GM23338 (cell line): ENCODE measurements around the gene IGLL5. TPM values are rescaled to one million over a fixed set of nuclear protein-coding genes. Genes with fewer than 3 reads are reported as not detected.

Source experiments
- ATAC-seq: fragments of 200-7000 bp; cut with Tn5 transposase; 3 replicates; pipeline ENCODE4 v1.9.1; 2020
- DNase-seq: peaks from one replicate; pipeline ENCODE4 v3.0.0-alpha.2; 2015; ENCODE audit warnings: low spot score
- H2AFZ ChIP-seq: fragments of 200-600 bp; sonication (generic); 2 replicates; pipeline ENCODE4 v1.8.0; 2016; ENCODE audit warnings: antibody characterized with exemption, mild to moderate bottlenecking, moderate library complexity
- H3F3A ChIP-seq: fragments of 200-600 bp; sonication (generic); replicated peaks from 2 replicates; pipeline ENCODE4 v1.8.0; 2017; ENCODE audit warnings: antibody characterized with exemption, mixed run types, low read depth
- H3K27ac ChIP-seq: fragments of 200-600 bp; sonication (generic); 2 replicates; pipeline ENCODE4 v1.6.1; 2016; ENCODE audit warnings: low read depth
- H3K27me3 ChIP-seq: fragments of 200-600 bp; sonication (generic); 2 replicates; pipeline ENCODE4 v1.8.0; 2016; ENCODE audit warnings: mild to moderate bottlenecking, mixed run types, moderate library complexity; ENCODE audit not compliant: insufficient read depth
- H3K36me3 ChIP-seq: fragments of 200-600 bp; sonication (generic); 2 replicates; pipeline ENCODE4 v1.8.0; 2016; ENCODE audit warnings: mild to moderate bottlenecking; ENCODE audit not compliant: insufficient read depth
- H3K4me1 ChIP-seq: fragments of 200-600 bp; sonication (generic); 2 replicates; pipeline ENCODE4 v1.8.0; 2016; ENCODE audit warnings: mild to moderate bottlenecking, moderate library complexity; ENCODE audit not compliant: insufficient read depth
- H3K4me2 ChIP-seq: fragments of 200-600 bp; sonication (generic); 2 replicates; pipeline ENCODE4 v1.7.1; 2017; ENCODE audit warnings: mixed run types
- H3K4me3 ChIP-seq: fragments of 200-600 bp; sonication (generic); 2 replicates; pipeline ENCODE4 v1.6.1; 2016; ENCODE audit warnings: mixed run types
- H3K79me2 ChIP-seq: fragments of 200-600 bp; sonication (generic); replicated peaks from 2 replicates; pipeline ENCODE4 v1.8.0; 2017; ENCODE audit warnings: mild to moderate bottlenecking; ENCODE audit not compliant: insufficient read depth
- H3K9me2 ChIP-seq: fragments of 200-600 bp; sonication (generic); 2 replicates; pipeline ENCODE4 v1.8.0; 2017; ENCODE audit not compliant: insufficient read depth
- H4K20me1 ChIP-seq: fragments of 200-600 bp; sonication (generic); replicated peaks from 2 replicates; pipeline ENCODE4 v1.8.0; 2017; ENCODE audit warnings: mild to moderate bottlenecking; ENCODE audit not compliant: insufficient read depth
- H3K27ac Mint-ChIP-seq: 2 replicates; pipeline ENCODE4 v1.8.0; 2020; ENCODE audit warnings: inconsistent platforms, mild to moderate bottlenecking, moderate library complexity, mixed read lengths
- H3K27me3 Mint-ChIP-seq: 3 replicates; pipeline ENCODE4 v1.8.0; 2022; ENCODE audit warnings: low read depth, mild to moderate bottlenecking, moderate library complexity, mixed read lengths, inconsistent platforms; ENCODE audit not compliant: insufficient read depth, poor library complexity
- H3K36me3 Mint-ChIP-seq: 3 replicates; pipeline ENCODE4 v1.8.0; 2021; ENCODE audit warnings: low read depth, mild to moderate bottlenecking, inconsistent platforms, moderate library complexity, mixed read lengths
- H3K4me1 Mint-ChIP-seq: 3 replicates; pipeline ENCODE4 v1.8.0; 2020; ENCODE audit warnings: mild to moderate bottlenecking, inconsistent platforms, mixed read lengths
- H3K4me3 Mint-ChIP-seq: 3 replicates; pipeline ENCODE4 v1.8.0; 2021; ENCODE audit warnings: moderate library complexity, mild to moderate bottlenecking, inconsistent platforms, mixed read lengths
- H3K9me3 Mint-ChIP-seq: 3 replicates; pipeline ENCODE4 v1.8.0; 2020; ENCODE audit warnings: moderate library complexity, mild to moderate bottlenecking, inconsistent platforms, mixed read lengths
- STAT1 ChIP-seq: IDR thresholded peaks from one replicate; pipeline ENCODE4 v1.6.1; 2016; ENCODE audit warnings: antibody characterized with exemption; ENCODE audit not compliant: unreplicated experiment
- polyA plus RNA-seq: library from polyadenylated mRNA; unstranded; fragments of >200 nt; fragmentation: Nextera tagmentation; extraction: Ambion mirVana; gene quantifications from 2 replicates; pipeline ENCODE4 v1.2.1, GENCODE V29; 2016
- total RNA-seq: library from RNA; depleted of rRNA; stranded (reverse); fragments of >200 nt; shearing (Covaris generic); gene quantifications from 2 replicates; pipeline ENCODE4 v1.2.3, GENCODE V29; 2014
- TF ChIP-seq, protein P1 (sequence below): fragments of 250-450 bp; sonication (Bioruptor Pico); IDR thresholded peaks from 2 replicates; pipeline ENCODE4 v1.5.0; 2020; ENCODE audit warnings: mild to moderate bottlenecking, moderate library complexity
- TF ChIP-seq, protein P2 (sequence below): IDR thresholded peaks from one replicate; pipeline ENCODE4 v1.6.1; 2018; ENCODE audit warnings: antibody characterized with exemption; ENCODE audit not compliant: unreplicated experiment

Gene IGLL5
- total and polyA plus RNA-seq, 2 experiments from 2014 or later: not detected

DNA sequence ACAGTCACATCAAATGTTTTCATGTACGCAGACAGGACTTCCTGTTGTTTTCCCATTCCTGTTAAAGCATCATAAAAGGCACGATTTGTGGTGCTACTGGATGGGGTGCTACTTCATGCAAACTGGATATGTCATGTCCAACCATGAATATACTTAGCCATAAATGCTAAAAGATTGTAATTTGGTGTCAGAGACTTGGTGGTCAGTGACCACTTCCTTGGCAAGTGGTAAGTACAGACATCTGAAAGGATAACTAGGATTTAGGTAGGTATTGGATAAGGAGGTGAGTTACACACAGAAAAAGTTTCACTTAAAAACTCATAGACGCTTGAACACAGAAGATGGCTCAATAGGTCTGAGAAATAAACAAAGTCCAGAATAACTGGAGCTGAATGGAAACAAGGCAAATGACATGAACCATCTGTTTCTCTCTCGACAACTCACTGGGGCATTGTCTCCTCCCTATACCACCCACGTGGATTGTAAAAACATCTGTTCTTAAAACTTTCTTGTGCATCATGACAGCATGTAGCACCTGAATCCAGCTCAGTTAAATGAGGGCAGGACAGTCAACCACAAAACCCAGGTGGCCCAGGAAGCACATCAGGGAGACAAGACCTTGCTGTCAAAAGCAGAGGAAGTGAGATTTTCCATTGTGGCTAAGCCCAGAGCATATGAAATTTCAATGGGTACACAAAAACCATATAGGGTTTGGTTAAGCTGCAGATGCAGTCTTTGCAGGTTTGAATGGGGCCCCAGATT is 22.1 kb upstream of the IGLL5 start:
- Mint-ChIP-seq H3K36me3 (no peaks in the 10 kb centered on the region), H3K27me3 (peaks cover 23% of the 10 kb centered on the region), H3K27ac (no peak overlapping the region), H3K4me3 (no peak overlapping the region), H3K9me3 (no peaks in the 10 kb centered on the region), H3K4me1 (no peaks in the 10 kb centered on the region)
- no peaks in the 10 kb centered on the region for H3K79me2 ChIP-seq
- TF ChIP-seq, protein P1, sequence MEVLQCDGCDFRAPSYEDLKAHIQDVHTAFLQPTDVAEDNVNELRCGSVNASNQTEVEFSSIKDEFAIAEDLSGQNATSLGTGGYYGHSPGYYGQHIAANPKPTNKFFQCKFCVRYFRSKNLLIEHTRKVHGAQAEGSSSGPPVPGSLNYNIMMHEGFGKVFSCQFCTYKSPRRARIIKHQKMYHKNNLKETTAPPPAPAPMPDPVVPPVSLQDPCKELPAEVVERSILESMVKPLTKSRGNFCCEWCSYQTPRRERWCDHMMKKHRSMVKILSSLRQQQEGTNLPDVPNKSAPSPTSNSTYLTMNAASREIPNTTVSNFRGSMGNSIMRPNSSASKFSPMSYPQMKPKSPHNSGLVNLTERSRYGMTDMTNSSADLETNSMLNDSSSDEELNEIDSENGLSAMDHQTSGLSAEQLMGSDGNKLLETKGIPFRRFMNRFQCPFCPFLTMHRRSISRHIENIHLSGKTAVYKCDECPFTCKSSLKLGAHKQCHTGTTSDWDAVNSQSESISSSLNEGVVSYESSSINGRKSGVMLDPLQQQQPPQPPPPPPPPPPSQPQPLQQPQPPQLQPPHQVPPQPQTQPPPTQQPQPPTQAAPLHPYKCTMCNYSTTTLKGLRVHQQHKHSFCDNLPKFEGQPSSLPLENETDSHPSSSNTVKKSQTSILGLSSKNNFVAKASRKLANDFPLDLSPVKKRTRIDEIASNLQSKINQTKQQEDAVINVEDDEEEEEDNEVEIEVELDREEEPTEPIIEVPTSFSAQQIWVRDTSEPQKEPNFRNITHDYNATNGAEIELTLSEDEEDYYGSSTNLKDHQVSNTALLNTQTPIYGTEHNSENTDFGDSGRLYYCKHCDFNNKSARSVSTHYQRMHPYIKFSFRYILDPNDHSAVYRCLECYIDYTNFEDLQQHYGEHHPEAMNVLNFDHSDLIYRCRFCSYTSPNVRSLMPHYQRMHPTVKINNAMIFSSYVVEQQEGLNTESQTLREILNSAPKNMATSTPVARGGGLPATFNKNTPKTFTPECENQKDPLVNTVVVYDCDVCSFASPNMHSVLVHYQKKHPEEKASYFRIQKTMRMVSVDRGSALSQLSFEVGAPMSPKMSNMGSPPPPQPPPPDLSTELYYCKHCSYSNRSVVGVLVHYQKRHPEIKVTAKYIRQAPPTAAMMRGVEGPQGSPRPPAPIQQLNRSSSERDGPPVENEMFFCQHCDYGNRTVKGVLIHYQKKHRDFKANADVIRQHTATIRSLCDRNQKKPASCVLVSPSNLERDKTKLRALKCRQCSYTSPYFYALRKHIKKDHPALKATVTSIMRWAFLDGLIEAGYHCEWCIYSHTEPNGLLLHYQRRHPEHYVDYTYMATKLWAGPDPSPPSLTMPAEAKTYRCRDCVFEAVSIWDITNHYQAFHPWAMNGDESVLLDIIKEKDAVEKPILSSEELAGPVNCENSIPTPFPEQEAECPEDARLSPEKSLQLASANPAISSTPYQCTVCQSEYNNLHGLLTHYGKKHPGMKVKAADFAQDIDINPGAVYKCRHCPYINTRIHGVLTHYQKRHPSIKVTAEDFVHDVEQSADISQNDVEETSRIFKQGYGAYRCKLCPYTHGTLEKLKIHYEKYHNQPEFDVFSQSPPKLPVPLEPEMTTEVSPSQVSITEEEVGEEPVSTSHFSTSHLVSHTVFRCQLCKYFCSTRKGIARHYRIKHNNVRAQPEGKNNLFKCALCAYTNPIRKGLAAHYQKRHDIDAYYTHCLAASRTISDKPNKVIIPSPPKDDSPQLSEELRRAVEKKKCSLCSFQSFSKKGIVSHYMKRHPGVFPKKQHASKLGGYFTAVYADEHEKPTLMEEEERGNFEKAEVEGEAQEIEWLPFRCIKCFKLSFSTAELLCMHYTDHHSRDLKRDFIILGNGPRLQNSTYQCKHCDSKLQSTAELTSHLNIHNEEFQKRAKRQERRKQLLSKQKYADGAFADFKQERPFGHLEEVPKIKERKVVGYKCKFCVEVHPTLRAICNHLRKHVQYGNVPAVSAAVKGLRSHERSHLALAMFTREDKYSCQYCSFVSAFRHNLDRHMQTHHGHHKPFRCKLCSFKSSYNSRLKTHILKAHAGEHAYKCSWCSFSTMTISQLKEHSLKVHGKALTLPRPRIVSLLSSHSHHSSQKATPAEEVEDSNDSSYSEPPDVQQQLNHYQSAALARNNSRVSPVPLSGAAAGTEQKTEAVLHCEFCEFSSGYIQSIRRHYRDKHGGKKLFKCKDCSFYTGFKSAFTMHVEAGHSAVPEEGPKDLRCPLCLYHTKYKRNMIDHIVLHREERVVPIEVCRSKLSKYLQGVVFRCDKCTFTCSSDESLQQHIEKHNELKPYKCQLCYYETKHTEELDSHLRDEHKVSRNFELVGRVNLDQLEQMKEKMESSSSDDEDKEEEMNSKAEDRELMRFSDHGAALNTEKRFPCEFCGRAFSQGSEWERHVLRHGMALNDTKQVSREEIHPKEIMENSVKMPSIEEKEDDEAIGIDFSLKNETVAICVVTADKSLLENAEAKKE (CRISPR knock-in tag): no peak
- TF ChIP-seq STAT1: no peak
- TF ChIP-seq, protein P2, sequence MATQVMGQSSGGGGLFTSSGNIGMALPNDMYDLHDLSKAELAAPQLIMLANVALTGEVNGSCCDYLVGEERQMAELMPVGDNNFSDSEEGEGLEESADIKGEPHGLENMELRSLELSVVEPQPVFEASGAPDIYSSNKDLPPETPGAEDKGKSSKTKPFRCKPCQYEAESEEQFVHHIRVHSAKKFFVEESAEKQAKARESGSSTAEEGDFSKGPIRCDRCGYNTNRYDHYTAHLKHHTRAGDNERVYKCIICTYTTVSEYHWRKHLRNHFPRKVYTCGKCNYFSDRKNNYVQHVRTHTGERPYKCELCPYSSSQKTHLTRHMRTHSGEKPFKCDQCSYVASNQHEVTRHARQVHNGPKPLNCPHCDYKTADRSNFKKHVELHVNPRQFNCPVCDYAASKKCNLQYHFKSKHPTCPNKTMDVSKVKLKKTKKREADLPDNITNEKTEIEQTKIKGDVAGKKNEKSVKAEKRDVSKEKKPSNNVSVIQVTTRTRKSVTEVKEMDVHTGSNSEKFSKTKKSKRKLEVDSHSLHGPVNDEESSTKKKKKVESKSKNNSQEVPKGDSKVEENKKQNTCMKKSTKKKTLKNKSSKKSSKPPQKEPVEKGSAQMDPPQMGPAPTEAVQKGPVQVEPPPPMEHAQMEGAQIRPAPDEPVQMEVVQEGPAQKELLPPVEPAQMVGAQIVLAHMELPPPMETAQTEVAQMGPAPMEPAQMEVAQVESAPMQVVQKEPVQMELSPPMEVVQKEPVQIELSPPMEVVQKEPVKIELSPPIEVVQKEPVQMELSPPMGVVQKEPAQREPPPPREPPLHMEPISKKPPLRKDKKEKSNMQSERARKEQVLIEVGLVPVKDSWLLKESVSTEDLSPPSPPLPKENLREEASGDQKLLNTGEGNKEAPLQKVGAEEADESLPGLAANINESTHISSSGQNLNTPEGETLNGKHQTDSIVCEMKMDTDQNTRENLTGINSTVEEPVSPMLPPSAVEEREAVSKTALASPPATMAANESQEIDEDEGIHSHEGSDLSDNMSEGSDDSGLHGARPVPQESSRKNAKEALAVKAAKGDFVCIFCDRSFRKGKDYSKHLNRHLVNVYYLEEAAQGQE: no peak
- no peak overlapping the region for H3K4me2 ChIP-seq
- H3K36me3 ChIP-seq: no peaks in the 10 kb centered on the region
- H4K20me1 ChIP-seq: no peaks in the 10 kb centered on the region
- H3K27ac ChIP-seq: no peak overlapping the region
- H3F3A ChIP-seq: no peaks in the 10 kb centered on the region
- peaks cover 100% of the 10 kb centered on the region for H3K27me3 ChIP-seq
- no peaks in the 10 kb centered on the region for H3K4me1 ChIP-seq
- no peak for DNase-seq
- no peaks in the 10 kb centered on the region for H3K9me2 ChIP-seq
- H3K4me3 ChIP-seq: no peak overlapping the region
- H2AFZ ChIP-seq: no peak overlapping the region
- ATAC-seq: no peak
